ENCODE results near the gene THPO. TPM values are rescaled to one million over a fixed set of nuclear protein-coding genes. Genes with fewer than 3 reads are reported as not detected.

Gene THPO
- total and polyA plus RNA-seq, 2 experiments from 2014 or later = 0.14 to 1.9 TPM

GRCh38 chr3:184337399-184337714 is 40.6 kb downstream of the THPO start, which contains the start of gene FAM131A (continued):
- no peak for TF ChIP-seq ZNF462 (CRISPR knock-in tag; IDR thresholded peaks at IDR 0.05)
- no peak for TF ChIP-seq EZH2phosphoT487 (IDR thresholded peaks at IDR 0.05; ENCODE audit: unreplicated experiment)

- Mint-ChIP-seq H3K4me1 (peaks cover 40% of the 10 kb centered on the region), H3K9me3 (peaks cover 3% of the 10 kb centered on the region; the same call in 1 of the 3 replicates), H3K36me3 (ENCODE audit: low read depth) (peaks cover 42% of the 10 kb centered on the region), H3K4me3 (peak overlapping the region; percentile 87), H3K27ac (peak overlapping the region; percentile 95), H3K27me3 (ENCODE audit: insufficient read depth, low read depth, poor library complexity) (peaks cover 43% of the 10 kb centered on the region)
- H3K4me3 ChIP-seq = peak overlapping the region; percentile 86
- no peaks in the 10 kb centered on the region for H3K9me2 ChIP-seq (ENCODE audit: insufficient read depth)
- peaks cover 28% of the 10 kb centered on the region for H3K79me2 ChIP-seq (replicated peaks; ENCODE audit: insufficient read depth)
- H3K4me2 ChIP-seq = peak overlapping the region; percentile 98
- H3F3A ChIP-seq (replicated peaks; ENCODE audit: low read depth) = peaks cover 48% of the 10 kb centered on the region
- peak; percentile 83 for DNase-seq (ENCODE audit: low spot score)
- peak; percentile 10 for ATAC-seq
- peaks cover 25% of the 10 kb centered on the region for H3K36me3 ChIP-seq (ENCODE audit: insufficient read depth)
- H2AFZ ChIP-seq = 0 out of 2 replicates have a peak overlapping the region, but pooled peaks have one; percentile 14
- H3K27ac ChIP-seq (ENCODE audit: low read depth) = peak overlapping the region; percentile 81
- peaks cover 34% of the 10 kb centered on the region for H4K20me1 ChIP-seq (replicated peaks; ENCODE audit: insufficient read depth)
- TF ChIP-seq ETS1 (IDR thresholded peaks at IDR 0.05) (0 out of 2 replicates have a peak, but pooled peaks have one; percentile 46), EZH2phosphoT487 (IDR thresholded peaks at IDR 0.05; ENCODE audit: unreplicated experiment) (no peak)
- H3K4me1 ChIP-seq (ENCODE audit: insufficient read depth) = peaks cover 27% of the 10 kb centered on the region
- no peaks in the 10 kb centered on the region for H3K27me3 ChIP-seq (ENCODE audit: insufficient read depth)
Measured at GRCh38 chr3:184336547-184337398, 41.2 kb downstream of the THPO start.
